HG02759 (cell line): ENCODE measurements around the gene NUDT7.
A peak's percentile ranks its signal among the peaks of the same experiment; 100 is the strongest.

Experiments
- ATAC-seq: cut with Tn5 transposase; IDR thresholded peaks from one replicate; pipeline ENCODE4 v1.9.1; 2021; ENCODE audit warnings: mild to moderate bottlenecking, moderate library complexity; ENCODE audit not compliant: unreplicated experiment

NUDT7 gene

GRCh38 chr16:77723108-77723514, 797 bp downstream of the NUDT7 start:
- ATAC-seq: peak; percentile 12

- ATAC-seq: no peak
Measured at GRCh38 chr16:77724174-77724573, 1.9 kb downstream of the NUDT7 start.

- ATAC-seq: no peak
Measured at GRCh38 chr16:77729951-77730350, 7.6 kb downstream of the NUDT7 start.

- ATAC-seq: no peak
Measured at GRCh38 chr16:77732241-77732946, 10.1 kb downstream of the NUDT7 start.

GRCh38 chr16:77736879-77737278, 14.6 kb downstream of the NUDT7 start:
- ATAC-seq: no peak

- ATAC-seq: no peak
Measured at GRCh38 chr16:77738706-77739558, 16.6 kb downstream of the NUDT7 start.

- ATAC-seq: no peak
Measured at GRCh38 chr16:77739559-77739892, 17.2 kb downstream of the NUDT7 start.

GRCh38 chr16:77744141-77744540, 21.8 kb downstream of the NUDT7 start:
- no peak for ATAC-seq

GRCh38 chr16:77745972-77746371, 23.7 kb downstream of the NUDT7 start:
- no peak for ATAC-seq

- ATAC-seq: no peak
Measured at GRCh38 chr16:77748421-77749005, 26.2 kb downstream of the NUDT7 start.

GRCh38 chr16:77749415-77749814, 27.1 kb downstream of the NUDT7 start:
- no peak for ATAC-seq

GRCh38 chr16:77758046-77758445, 35.7 kb downstream of the NUDT7 start:
- no peak for ATAC-seq

GRCh38 chr16:77758508-77758907, 36.2 kb downstream of the NUDT7 start:
- ATAC-seq: no peak

- no peak for ATAC-seq
Measured at GRCh38 chr16:77759201-77759600, 36.9 kb downstream of the NUDT7 start.

GRCh38 chr16:77759821-77760220, 37.5 kb downstream of the NUDT7 start:
- no peak for ATAC-seq

GRCh38 chr16:77760800-77761199, 38.5 kb downstream of the NUDT7 start:
- ATAC-seq: no peak

GRCh38 chr16:77761204-77761603, 38.9 kb downstream of the NUDT7 start:
- ATAC-seq: no peak

- ATAC-seq: no peak
Measured at GRCh38 chr16:77762262-77762661, 39.9 kb downstream of the NUDT7 start.

- no peak for ATAC-seq
Measured at GRCh38 chr16:77763994-77764393, 41.7 kb downstream of the NUDT7 start.

GRCh38 chr16:77767211-77767610, 44.9 kb downstream of the NUDT7 start:
- no peak for ATAC-seq

- no peak for ATAC-seq
Measured at GRCh38 chr16:77767826-77768225, 45.5 kb downstream of the NUDT7 start.
